Esophagus squamous epithelium (tissue), 4 donors: ENCODE results near the gene EPHX1.

Experiments used
- CTCF ChIP-seq, 6 experiments: fragments of 450-650 bp in 4 of 6; fragments of 200-600 bp in 2 of 6; sonication (generic) in 2 of 6; IDR thresholded peaks; one replicate each; pipeline ENCODE4 v1.5.1; 2016 to 2019; ENCODE audit warnings: antibody characterized with exemption in 6 of 6, mild to moderate bottlenecking in 4 of 6, moderate library complexity in 4 of 6
- POLR2A ChIP-seq, 4 donors: fragments of 450-650 bp; IDR thresholded peaks; one replicate each; pipeline ENCODE4 v1.6.1; 2017; ENCODE audit warnings: antibody characterized with exemption in 4 of 4, mild to moderate bottlenecking in 4 of 4, moderate library complexity in 3 of 4

DNA sequence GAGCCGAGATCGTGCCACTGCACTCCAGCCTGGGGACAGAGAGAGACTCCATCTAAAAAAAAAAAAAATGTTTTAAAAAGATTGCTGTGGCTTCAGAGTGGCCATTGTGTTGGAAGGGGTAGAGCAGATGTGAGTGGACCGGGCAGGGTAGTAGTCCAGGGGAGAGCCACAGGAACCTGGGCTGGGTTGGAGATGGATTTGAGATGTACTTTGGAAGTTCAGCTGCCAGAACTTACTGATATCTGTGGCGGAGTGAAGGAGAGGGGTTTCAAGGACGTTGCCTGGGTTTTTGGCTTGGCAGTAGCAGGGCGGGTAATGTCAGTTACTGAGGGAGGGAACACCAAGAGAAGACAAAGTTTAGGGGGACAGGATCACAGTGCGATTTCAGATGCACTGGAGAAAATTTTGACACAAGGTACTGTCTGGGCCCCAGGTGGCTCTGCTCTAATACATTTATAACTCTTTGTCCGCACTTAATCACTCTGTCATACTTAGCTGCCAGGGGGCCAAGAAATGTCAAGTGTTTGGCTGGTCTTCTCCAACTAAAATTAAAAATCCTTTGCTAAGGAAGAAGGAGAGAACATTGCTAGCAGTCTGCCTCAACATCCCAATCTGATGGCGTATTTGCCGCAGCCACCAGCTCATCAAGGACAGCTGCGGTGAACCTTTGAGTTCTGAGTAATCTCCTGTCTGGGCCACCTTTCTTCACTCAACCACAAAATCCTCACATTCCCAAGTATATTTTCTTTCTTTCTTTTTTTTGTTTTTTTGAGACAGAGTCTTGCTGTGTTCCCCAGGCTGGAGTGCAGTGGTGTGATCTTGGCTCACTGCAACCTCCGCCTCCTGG is 9.6 kb downstream of the EPHX1 start:
- TF ChIP-seq CTCF (IDR thresholded peaks at IDR 0.05) = no peak
- TF ChIP-seq POLR2A (IDR thresholded peaks at IDR 0.05) = no peak
